GM18499 (cell line): ENCODE measurements around the gene GSE1.

Source experiments
- ATAC-seq: cut with Tn5 transposase; IDR thresholded peaks from one replicate; pipeline ENCODE4 v1.9.1; 2021; ENCODE audit warnings: moderate number of reproducible peaks; ENCODE audit not compliant: insufficient read depth, unreplicated experiment

GSE1 gene

GRCh38 chr16:85711982-85712587 is 99.0 kb downstream of the GSE1 start:
- ATAC-seq: no peak

GRCh38 chr16:85712801-85713200 is 99.7 kb downstream of the GSE1 start:
- no peak for ATAC-seq

GRCh38 chr16:85715169-85716021 is 102.3 kb downstream of the GSE1 start:
- no peak for ATAC-seq

- no peak for ATAC-seq
Observed at GRCh38 chr16:85716022-85716679, 103.0 kb downstream of the GSE1 start.

GRCh38 chr16:85716680-85717038 is 103.5 kb downstream of the GSE1 start:
- no peak for ATAC-seq

- ATAC-seq: no peak
Observed at GRCh38 chr16:85717393-85718152, 104.5 kb downstream of the GSE1 start.

GRCh38 chr16:85718153-85718477 is 105.0 kb downstream of the GSE1 start:
- no peak for ATAC-seq

GRCh38 chr16:85718682-85719081 is 105.6 kb downstream of the GSE1 start:
- no peak for ATAC-seq

GRCh38 chr16:85719605-85720301 is 106.6 kb downstream of the GSE1 start:
- no peak for ATAC-seq

GRCh38 chr16:85720302-85720637 is 107.1 kb downstream of the GSE1 start:
- no peak for ATAC-seq

GRCh38 chr16:85722128-85722893 is 109.2 kb downstream of the GSE1 start:
- no peak for ATAC-seq

GRCh38 chr16:85724126-85724879 is 111.2 kb downstream of the GSE1 start:
- no peak for ATAC-seq

- no peak for ATAC-seq
Observed at GRCh38 chr16:85724936-85725335, 111.8 kb downstream of the GSE1 start.
